Panc1 (cell line): ENCODE results near the gene ADAMTSL2. TPM values are rescaled to one million over a fixed set of nuclear protein-coding genes. Genes with fewer than 3 reads are reported as not detected.

Experiments used
- ATAC-seq: fragments of 200-7000 bp; cut with Tn5 transposase; 2 replicates; pipeline ENCODE4 v1.9.1; 2020; ENCODE audit warnings: mild to moderate bottlenecking, moderate library complexity
- BruUV-seq: library from RNA; stranded (reverse); fragments of 400-500 nt; replicated peaks from 2 replicates; lab custom pipeline; 2021; lab: Mats Ljungman, UMichigan
- CTCF ChIA-PET: fragments of 300-600 bp; sonication (Branson Sonifier 250); formaldehyde crosslinking; loops from one replicate; lab custom pipeline; 2022; ENCODE audit warnings: antibody characterized with exemption; lab: Charles Lee
- POLR2A ChIA-PET: fragments of 300-600 bp; sonication (Branson Sonifier 250); formaldehyde crosslinking; loops from one replicate; lab custom pipeline; 2022; ENCODE audit warnings: antibody characterized with exemption; lab: Charles Lee
- DNase-seq: peaks from one replicate; pipeline ENCODE4 v3.0.0-alpha.2; 2010; ENCODE audit warnings: low read depth, low spot score
- H3K27ac ChIP-seq: 2 replicates; pipeline ENCODE4 v1.5.1; 2011; ENCODE audit warnings: mild to moderate bottlenecking, low read length, inconsistent platforms
- H3K27me3 ChIP-seq: fragments of 200-500 bp; sonication (Bioruptor generic); 2 replicates; pipeline ENCODE4 v1.6.0; 2014; ENCODE audit warnings: low read length, inconsistent platforms; ENCODE audit not compliant: control insufficient read depth, insufficient read depth
- H3K36me3 ChIP-seq: fragments of 200-500 bp; sonication (Bioruptor generic); 2 replicates; pipeline ENCODE4 v1.5.1; 2014; ENCODE audit warnings: inconsistent platforms, mild to moderate bottlenecking, low read length, moderate library complexity; ENCODE audit not compliant: control insufficient read depth, insufficient read depth
- H3K4me1 ChIP-seq: 2 replicates; pipeline ENCODE4 v1.5.1; 2011; ENCODE audit warnings: inconsistent platforms, mild to moderate bottlenecking, low read length, moderate library complexity; ENCODE audit not compliant: control insufficient read depth, insufficient read depth
- H3K4me3 ChIP-seq, 2 experiments: 2 replicates each; pipeline ENCODE4 v1.5.1; 2011 to 2012; ENCODE audit warnings: low read depth in 2 of 2, low read length in 2 of 2, mild to moderate bottlenecking in 2 of 2, inconsistent platforms in 1 of 2, moderate library complexity in 1 of 2
- H3K9me3 ChIP-seq: fragments of 200-500 bp; sonication (Bioruptor generic); 2 replicates; pipeline ENCODE4 v1.5.1; 2014; ENCODE audit warnings: low read depth, mild to moderate bottlenecking, inconsistent platforms, low read length, moderate library complexity; ENCODE audit not compliant: control insufficient read depth, insufficient read depth
- CTCF ChIP-seq: fragments of 450-650 bp; IDR thresholded peaks from 2 replicates; pipeline ENCODE4 v1.5.1; 2017; ENCODE audit warnings: mild to moderate bottlenecking
- POLR2AphosphoS5 ChIP-seq: IDR thresholded peaks from 2 replicates; pipeline ENCODE4 v1.6.1; 2012; ENCODE audit warnings: mild to moderate bottlenecking, low read depth, low read length, moderate library complexity
- REST ChIP-seq, 2 experiments: IDR thresholded peaks; 2 replicates each; pipeline ENCODE4 v1.6.1; 2011 to 2012; ENCODE audit warnings: low read depth in 2 of 2, control low read depth in 1 of 2, low read length in 1 of 2, mild to moderate bottlenecking in 1 of 2, moderate library complexity in 1 of 2; ENCODE audit not compliant: insufficient read depth in 1 of 2
- SIN3A ChIP-seq: IDR thresholded peaks from 2 replicates; pipeline ENCODE4 v1.6.1; 2012; ENCODE audit warnings: low read depth, mild to moderate bottlenecking, low read length, moderate library complexity, borderline replicate concordance; ENCODE audit not compliant: insufficient read depth
- TCF7L2 ChIP-seq: IDR thresholded peaks from 2 replicates; pipeline ENCODE4 v1.6.1; 2011; ENCODE audit warnings: mild to moderate bottlenecking, low read depth, low read length, inconsistent platforms
- in situ Hi-C: cut with HindIII; loops from 2 replicates; pipeline ENCODE4 v1.10.0; 2016; ENCODE audit warnings: low sequenced_read_pairs, low pct_unique_long_range_greater_than_20kb
- intact Hi-C: fragments of 100-400 bp; cut with micrococcal nuclease; formaldehyde crosslinking; loops from one replicate; pipeline ENCODE4 v1.10.0; 2022; ENCODE audit not compliant: unreplicated experiment
- total RNA-seq: library from RNA; stranded (reverse); gene quantifications from one replicate; pipeline ENCODE4 v1.2.1, GENCODE V29; 2021; ENCODE audit not compliant: unreplicated experiment

ADAMTSL2 gene
- total RNA-seq, 1 experiment from 2014 or later, result 0.10 TPM

GRCh38 chr9:133493845-133494540 is 40.5 kb upstream of the ADAMTSL2 start:
- TF ChIP-seq TCF7L2 (no peak), SIN3A (no peak), POLR2AphosphoS5 (no peak), CTCF (no peak), REST (IDR thresholded peaks at IDR 0.05; ENCODE audit: insufficient read depth in 1 of 2, low read depth in 2 of 2, low read length in 1 of 2) (no peak)
- Histone ChIP-seq H3K4me3 (no peak overlapping the region), H3K4me1 (no peaks in the 10 kb centered on the region; the same call in 1 of the 2 replicates), H3K27me3 (no peaks in the 10 kb centered on the region), H3K36me3 (no peaks in the 10 kb centered on the region), H3K27ac (no peak overlapping the region), H3K9me3 (no peaks in the 10 kb centered on the region)
- intact Hi-C loops, result no loop called here
- DNase-seq, result no peak
- ChIA-PET CTCF (no interaction called here), POLR2A (no interaction called here)
- in situ Hi-C loops, result no loop called here
- no TSS peak for BruUV-seq
- ATAC-seq, result no peak

- Histone ChIP-seq H3K4me3 (no peak overlapping the region), H3K36me3 (no peaks in the 10 kb centered on the region), H3K9me3 (no peaks in the 10 kb centered on the region), H3K27ac (no peak overlapping the region), H3K27me3 (no peaks in the 10 kb centered on the region), H3K4me1 (no peaks in the 10 kb centered on the region; the same call in 1 of the 2 replicates)
- no peak for DNase-seq
- POLR2A ChIA-PET, result no interaction called here
- no peak for TF ChIP-seq TCF7L2
- no peak for TF ChIP-seq CTCF
- TF ChIP-seq POLR2AphosphoS5, result no peak
- no peak for TF ChIP-seq REST (IDR thresholded peaks at IDR 0.05; ENCODE audit: insufficient read depth in 1 of 2, low read depth in 2 of 2, low read length in 1 of 2)
- TF ChIP-seq SIN3A, result no peak
- ATAC-seq, result no peak
- in situ Hi-C loops (no loop called here), intact Hi-C loops (no loop called here)
- no TSS peak for BruUV-seq
- CTCF ChIA-PET, result no interaction called here
Observed at GRCh38 chr9:133494636-133495326, 39.7 kb upstream of the ADAMTSL2 start.
